Choroid plexus epithelial cell (primary cell): ENCODE data around the gene TMEFF2.

Experiments
- DNase-seq: peaks from one replicate; pipeline ENCODE4 v3.0.0-alpha.2; 2010; ENCODE audit warnings: low read depth
- H3K4me3 ChIP-seq: 2 replicates; pipeline ENCODE4 v1.5.1; 2011; ENCODE audit warnings: low read depth, mild to moderate bottlenecking, control low read depth, low read length, moderate library complexity
- TF ChIP-seq, protein P1 (sequence below): conservative IDR thresholded peaks from 2 replicates; pipeline ENCODE4 v1.5.1; 2011; ENCODE audit warnings: low read depth, mild to moderate bottlenecking, control low read depth, inconsistent platforms, low read length, moderate library complexity

Gene TMEFF2

DNA sequence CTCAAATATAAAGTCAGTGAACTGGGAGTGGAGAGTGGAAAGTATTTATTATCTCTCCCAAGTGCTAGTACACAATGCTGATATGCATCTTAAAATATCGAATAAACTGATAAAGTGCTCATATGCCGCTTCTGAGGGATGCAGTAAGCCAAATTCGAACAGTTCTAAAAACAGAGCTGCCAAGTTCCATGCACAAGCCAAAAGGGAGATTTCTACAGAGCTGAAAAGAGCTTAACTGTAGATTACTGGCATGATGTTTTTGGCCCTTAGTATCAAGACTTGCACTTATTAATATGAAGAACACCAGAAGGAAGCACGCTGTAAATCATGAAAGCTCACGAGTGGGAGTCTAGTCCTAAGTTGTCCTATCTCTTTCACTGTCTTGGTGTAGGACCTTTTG is 7.9 kb downstream of the TMEFF2 start:
- no peak overlapping the region for H3K4me3 ChIP-seq
- DNase-seq = no peak
- TF ChIP-seq, protein P1, sequence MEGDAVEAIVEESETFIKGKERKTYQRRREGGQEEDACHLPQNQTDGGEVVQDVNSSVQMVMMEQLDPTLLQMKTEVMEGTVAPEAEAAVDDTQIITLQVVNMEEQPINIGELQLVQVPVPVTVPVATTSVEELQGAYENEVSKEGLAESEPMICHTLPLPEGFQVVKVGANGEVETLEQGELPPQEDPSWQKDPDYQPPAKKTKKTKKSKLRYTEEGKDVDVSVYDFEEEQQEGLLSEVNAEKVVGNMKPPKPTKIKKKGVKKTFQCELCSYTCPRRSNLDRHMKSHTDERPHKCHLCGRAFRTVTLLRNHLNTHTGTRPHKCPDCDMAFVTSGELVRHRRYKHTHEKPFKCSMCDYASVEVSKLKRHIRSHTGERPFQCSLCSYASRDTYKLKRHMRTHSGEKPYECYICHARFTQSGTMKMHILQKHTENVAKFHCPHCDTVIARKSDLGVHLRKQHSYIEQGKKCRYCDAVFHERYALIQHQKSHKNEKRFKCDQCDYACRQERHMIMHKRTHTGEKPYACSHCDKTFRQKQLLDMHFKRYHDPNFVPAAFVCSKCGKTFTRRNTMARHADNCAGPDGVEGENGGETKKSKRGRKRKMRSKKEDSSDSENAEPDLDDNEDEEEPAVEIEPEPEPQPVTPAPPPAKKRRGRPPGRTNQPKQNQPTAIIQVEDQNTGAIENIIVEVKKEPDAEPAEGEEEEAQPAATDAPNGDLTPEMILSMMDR = no peak

DNA sequence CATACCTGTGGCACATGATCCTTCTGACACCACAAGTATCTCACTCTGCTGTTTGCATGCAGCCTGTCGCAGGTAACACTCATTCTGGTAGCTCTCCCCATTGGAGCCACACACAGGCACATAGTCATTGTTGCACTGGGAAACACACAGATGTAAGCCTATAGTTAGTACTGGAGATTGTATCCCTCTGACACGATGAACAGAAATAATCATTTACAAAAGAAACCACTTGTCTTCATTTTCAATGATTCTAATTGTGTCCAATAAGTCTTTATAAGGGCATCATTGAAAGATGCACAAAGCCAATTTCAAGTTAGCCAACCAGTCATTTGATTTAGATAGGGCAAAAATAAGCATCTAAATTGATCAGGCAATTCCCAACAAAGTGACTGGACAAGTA is 10.4 kb downstream of the TMEFF2 start:
- H3K4me3 ChIP-seq = no peak overlapping the region
- TF ChIP-seq, protein P1 = no peak
- no peak for DNase-seq

DNA sequence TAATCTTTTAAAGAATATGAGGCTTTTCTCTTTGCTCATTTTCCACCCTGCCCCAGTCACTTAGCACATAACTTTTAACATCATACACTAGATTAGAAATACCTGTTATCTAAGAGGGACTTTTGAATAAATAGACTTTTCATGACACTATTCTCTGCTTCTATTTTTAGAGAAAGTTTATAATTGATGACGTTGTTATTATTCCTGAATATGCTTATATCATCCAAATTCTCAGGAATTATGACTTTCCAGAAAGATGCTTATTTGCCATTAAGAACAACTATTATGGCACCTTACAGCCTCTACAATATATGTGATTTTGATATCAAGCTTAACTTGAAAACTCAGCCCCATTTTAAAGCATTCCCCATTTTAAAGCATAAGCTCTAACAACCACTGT is 11.4 kb downstream of the TMEFF2 start:
- H3K4me3 ChIP-seq = no peak overlapping the region
- no peak for DNase-seq
- TF ChIP-seq, protein P1 = no peak

DNA sequence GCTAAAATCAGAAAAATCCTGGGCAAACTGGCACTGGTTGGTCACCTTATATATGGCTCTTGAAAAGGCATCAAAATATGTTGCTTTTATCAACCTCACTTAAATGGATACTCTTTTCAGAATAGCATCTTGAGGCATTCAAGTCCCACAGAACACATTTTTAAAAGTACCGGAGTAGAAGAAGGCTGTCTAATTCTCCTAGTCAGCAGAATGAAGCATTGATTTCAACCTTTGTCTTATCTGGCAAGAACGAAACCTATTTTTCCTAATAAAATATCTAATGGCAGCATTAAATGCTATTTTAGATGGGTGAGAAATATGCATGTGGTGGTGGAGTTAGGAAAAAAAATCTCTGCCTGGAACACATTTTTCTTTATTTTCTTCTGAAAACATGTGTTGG is 27.8 kb downstream of the TMEFF2 start:
- DNase-seq = no peak
- TF ChIP-seq, protein P1 = no peak
- no peak overlapping the region for H3K4me3 ChIP-seq

DNA sequence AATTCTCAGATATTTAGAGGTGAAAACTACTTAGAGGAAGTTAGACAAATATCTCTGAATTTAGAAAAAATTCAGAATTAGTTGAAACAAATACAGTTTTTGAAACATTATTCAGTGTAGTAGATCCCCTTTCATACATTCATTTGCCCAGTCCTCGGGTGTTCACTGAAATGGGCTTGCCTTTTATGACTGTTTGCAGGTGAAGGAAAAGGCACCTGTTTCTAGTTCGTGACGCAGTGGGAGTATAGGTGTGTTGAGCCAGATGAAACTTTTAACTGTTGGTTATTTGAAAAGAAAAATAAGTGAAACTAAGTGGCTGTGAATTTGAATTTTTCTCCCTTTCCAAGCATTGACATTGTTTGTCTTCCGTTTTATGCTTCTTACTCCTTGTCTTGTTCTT is 28.9 kb downstream of the TMEFF2 start:
- no peak overlapping the region for H3K4me3 ChIP-seq
- no peak for DNase-seq
- TF ChIP-seq, protein P1 = no peak

DNA sequence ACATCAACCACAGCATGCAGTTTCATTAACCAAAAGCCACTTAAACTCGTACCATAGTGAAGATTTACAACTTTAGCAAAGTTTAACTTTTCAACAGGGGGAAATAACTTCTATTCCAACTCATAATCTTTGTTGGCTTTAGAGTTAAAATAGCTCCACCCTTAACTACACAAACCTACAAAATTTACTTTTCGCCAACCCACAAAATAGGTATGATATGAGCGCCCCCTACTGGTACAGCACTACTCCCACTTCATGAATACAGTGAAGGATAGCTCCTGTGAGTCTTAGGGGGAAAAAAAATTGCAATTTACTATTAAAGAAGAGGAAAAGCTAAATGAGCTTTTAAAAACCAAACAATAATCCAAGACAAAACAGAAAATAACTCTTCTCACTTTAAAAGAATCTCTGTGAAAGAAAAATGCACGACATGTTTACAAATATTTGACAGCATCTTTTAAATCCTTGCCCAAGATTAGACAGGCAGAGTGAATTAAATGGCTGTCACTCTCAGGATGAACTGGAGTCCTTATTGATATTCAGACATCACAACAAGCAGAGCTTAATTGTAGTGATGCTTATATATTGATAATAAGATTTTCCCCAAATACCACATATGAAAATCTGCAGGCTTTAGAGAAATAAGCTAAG is 32.2 kb downstream of the TMEFF2 start:
- TF ChIP-seq, protein P1 = peak; percentile 83
- peak; percentile 87 for DNase-seq
- no peak overlapping the region for H3K4me3 ChIP-seq

DNA sequence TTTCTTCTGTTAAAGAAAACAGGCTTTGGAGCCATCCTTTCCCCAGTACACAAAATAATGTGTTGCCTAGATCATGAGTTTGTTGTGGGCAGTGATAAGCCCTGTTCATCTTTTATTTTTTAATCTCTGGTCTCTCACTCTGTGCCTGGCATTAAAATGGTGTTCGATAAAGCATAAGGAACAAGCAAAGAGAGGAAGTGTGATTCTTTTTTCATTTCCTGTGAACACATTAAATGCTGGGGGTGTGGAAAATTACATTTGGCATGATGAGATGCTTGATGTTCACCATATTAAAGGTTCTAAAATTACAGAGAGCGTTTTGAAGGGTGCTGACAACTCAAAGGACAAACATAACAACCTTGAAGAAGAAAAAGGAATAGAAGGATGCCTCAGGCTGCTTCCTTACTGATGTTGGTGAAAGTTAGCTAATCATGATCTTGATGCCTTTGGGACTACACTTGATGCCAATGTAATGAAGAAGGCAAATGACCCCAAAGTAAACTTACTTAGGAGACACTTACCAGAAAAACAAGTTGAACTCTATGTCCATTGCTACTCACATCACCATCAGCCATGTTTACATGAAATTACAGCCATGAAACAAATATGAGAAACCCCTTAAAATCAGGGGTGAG is 33.0 kb downstream of the TMEFF2 start:
- TF ChIP-seq, protein P1 = no peak
- H3K4me3 ChIP-seq = no peak overlapping the region
- no peak for DNase-seq
